Panc1 (cell line): Measurements from ENCODE around the gene ZNF652.

Source experiments
- CTCF ChIP-seq: fragments of 450-650 bp; IDR thresholded peaks from 2 replicates; pipeline ENCODE4 v1.5.1; 2017; ENCODE audit warnings: mild to moderate bottlenecking
- POLR2AphosphoS5 ChIP-seq: IDR thresholded peaks from 2 replicates; pipeline ENCODE4 v1.6.1; 2012; ENCODE audit warnings: mild to moderate bottlenecking, low read depth, low read length, moderate library complexity
- REST ChIP-seq, 2 experiments: IDR thresholded peaks; 2 replicates each; pipeline ENCODE4 v1.6.1; 2011 to 2012; ENCODE audit warnings: low read depth in 2 of 2, control low read depth in 1 of 2, low read length in 1 of 2, mild to moderate bottlenecking in 1 of 2, moderate library complexity in 1 of 2; ENCODE audit not compliant: insufficient read depth in 1 of 2
- TCF7L2 ChIP-seq: IDR thresholded peaks from 2 replicates; pipeline ENCODE4 v1.6.1; 2011; ENCODE audit warnings: mild to moderate bottlenecking, low read depth, low read length, inconsistent platforms

GRCh38 chr17:49288388-49288787, 73.7 kb downstream of the ZNF652 start:
- no peak for TF ChIP-seq REST (IDR thresholded peaks at IDR 0.05; ENCODE audit: insufficient read depth in 1 of 2, low read depth in 2 of 2, low read length in 1 of 2)
- TF ChIP-seq POLR2AphosphoS5 = no peak
- no peak for TF ChIP-seq CTCF
- TF ChIP-seq TCF7L2 = no peak
